WTC11 (cell line): ENCODE measurements around the gene THOP1.

ENCODE experiments used
- CBFB ChIP-seq: sonication (generic); formaldehyde crosslinking; IDR thresholded peaks from 2 replicates; pipeline ENCODE4 v1.8.1; 2022; ENCODE audit warnings: mild to moderate bottlenecking, low read depth, missing genetic modification reagents
- GRHL2 ChIP-seq: fragments of 250-450 bp; sonication (Bioruptor Pico); IDR thresholded peaks from 2 replicates; pipeline ENCODE4 v1.8.0; 2022; ENCODE audit warnings: mild to moderate bottlenecking, moderate library complexity; ENCODE audit not compliant: insufficient replicate concordance, severe bottlenecking
- SMAD4 ChIP-seq: sonication (generic); formaldehyde crosslinking; IDR thresholded peaks from 2 replicates; pipeline ENCODE4 v1.8.0; 2022; ENCODE audit warnings: mild to moderate bottlenecking, missing genetic modification reagents
- TCF7 ChIP-seq: sonication (generic); formaldehyde crosslinking; IDR thresholded peaks from 2 replicates; pipeline ENCODE4 v1.8.0; 2022; ENCODE audit warnings: mild to moderate bottlenecking, low read depth, missing genetic modification reagents, moderate library complexity
- TEAD4 ChIP-seq: sonication (generic); formaldehyde crosslinking; IDR thresholded peaks from 2 replicates; pipeline ENCODE4 v1.8.0; 2022; ENCODE audit warnings: mild to moderate bottlenecking, missing genetic modification reagents
- ZNF121 ChIP-seq: sonication (generic); formaldehyde crosslinking; IDR thresholded peaks from 2 replicates; pipeline ENCODE4 v1.8.0; 2023; ENCODE audit warnings: missing genetic modification reagents
- ZNF219 ChIP-seq: sonication (generic); formaldehyde crosslinking; IDR thresholded peaks from 2 replicates; pipeline ENCODE4 v1.8.0; 2023; ENCODE audit warnings: missing genetic modification reagents, mild to moderate bottlenecking, borderline replicate concordance
- TF ChIP-seq, protein P1 (sequence below): fragments of 200-600 bp; IDR thresholded peaks from 2 replicates; pipeline ENCODE4 v1.8.0; 2022; ENCODE audit warnings: antibody characterized with exemption
- TF ChIP-seq, protein P2 (sequence below): sonication (generic); formaldehyde crosslinking; conservative IDR thresholded peaks from 2 replicates; pipeline ENCODE4 v1.8.1; 2022; ENCODE audit warnings: mild to moderate bottlenecking, missing genetic modification reagents
- TF ChIP-seq, protein P3 (sequence below): sonication (generic); formaldehyde crosslinking; IDR thresholded peaks from 2 replicates; pipeline ENCODE4 v1.8.1; 2023; ENCODE audit warnings: mild to moderate bottlenecking, moderate library complexity, missing genetic modification reagents

DNA sequence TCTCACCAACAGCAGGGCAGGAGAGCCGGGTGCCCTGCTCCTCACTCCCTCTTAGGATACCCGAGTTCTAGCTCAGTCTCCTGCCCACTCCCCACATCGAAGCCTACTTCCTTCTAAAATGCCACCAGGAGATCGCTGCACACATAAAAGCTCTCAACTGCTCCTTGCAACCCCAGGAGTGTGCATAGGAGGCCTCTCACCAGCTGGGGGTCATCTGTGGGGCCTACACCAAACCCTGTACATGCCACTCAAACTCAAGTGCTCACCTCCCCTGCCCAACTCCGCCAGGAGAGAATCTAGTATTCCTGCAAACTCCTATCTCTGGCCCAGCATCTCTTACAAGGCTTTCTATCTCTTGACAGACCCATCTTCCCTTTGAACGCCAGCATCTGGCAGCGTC, 5.0 kb upstream of the THOP1 start:
- TF ChIP-seq, protein P1, sequence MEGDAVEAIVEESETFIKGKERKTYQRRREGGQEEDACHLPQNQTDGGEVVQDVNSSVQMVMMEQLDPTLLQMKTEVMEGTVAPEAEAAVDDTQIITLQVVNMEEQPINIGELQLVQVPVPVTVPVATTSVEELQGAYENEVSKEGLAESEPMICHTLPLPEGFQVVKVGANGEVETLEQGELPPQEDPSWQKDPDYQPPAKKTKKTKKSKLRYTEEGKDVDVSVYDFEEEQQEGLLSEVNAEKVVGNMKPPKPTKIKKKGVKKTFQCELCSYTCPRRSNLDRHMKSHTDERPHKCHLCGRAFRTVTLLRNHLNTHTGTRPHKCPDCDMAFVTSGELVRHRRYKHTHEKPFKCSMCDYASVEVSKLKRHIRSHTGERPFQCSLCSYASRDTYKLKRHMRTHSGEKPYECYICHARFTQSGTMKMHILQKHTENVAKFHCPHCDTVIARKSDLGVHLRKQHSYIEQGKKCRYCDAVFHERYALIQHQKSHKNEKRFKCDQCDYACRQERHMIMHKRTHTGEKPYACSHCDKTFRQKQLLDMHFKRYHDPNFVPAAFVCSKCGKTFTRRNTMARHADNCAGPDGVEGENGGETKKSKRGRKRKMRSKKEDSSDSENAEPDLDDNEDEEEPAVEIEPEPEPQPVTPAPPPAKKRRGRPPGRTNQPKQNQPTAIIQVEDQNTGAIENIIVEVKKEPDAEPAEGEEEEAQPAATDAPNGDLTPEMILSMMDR = no peak
- no peak for TF ChIP-seq SMAD4
- TF ChIP-seq CBFB = no peak
- no peak for TF ChIP-seq TEAD4
- TF ChIP-seq, protein P2, sequence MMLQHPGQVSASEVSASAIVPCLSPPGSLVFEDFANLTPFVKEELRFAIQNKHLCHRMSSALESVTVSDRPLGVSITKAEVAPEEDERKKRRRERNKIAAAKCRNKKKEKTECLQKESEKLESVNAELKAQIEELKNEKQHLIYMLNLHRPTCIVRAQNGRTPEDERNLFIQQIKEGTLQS (CRISPR knock-in tag) = no peak
- no peak for TF ChIP-seq GRHL2
- no peak for TF ChIP-seq ZNF219 (CRISPR knock-in tag)
- TF ChIP-seq, protein P3, sequence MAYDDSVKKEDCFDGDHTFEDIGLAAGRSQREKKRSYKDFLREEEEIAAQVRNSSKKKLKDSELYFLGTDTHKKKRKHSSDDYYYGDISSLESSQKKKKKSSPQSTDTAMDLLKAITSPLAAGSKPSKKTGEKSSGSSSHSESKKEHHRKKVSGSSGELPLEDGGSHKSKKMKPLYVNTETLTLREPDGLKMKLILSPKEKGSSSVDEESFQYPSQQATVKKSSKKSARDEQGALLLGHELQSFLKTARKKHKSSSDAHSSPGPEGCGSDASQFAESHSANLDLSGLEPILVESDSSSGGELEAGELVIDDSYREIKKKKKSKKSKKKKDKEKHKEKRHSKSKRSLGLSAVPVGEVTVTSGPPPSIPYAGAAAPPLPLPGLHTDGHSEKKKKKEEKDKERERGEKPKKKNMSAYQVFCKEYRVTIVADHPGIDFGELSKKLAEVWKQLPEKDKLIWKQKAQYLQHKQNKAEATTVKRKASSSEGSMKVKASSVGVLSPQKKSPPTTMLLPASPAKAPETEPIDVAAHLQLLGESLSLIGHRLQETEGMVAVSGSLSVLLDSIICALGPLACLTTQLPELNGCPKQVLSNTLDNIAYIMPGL (CRISPR knock-in tag) = no peak
- no peak for TF ChIP-seq ZNF121 (CRISPR knock-in tag)
- no peak for TF ChIP-seq TCF7 (CRISPR knock-in tag)
